ENCODE measurements around the gene REEP3. TPM values are rescaled to one million over a fixed set of nuclear protein-coding genes. Genes with fewer than 3 reads are reported as not detected.

REEP3 gene
- total and polyA plus RNA-seq, 2 donors (not counting 1 experiment from before 2014, with no cell fraction given), result 2.2 to 8.8 TPM

DNA sequence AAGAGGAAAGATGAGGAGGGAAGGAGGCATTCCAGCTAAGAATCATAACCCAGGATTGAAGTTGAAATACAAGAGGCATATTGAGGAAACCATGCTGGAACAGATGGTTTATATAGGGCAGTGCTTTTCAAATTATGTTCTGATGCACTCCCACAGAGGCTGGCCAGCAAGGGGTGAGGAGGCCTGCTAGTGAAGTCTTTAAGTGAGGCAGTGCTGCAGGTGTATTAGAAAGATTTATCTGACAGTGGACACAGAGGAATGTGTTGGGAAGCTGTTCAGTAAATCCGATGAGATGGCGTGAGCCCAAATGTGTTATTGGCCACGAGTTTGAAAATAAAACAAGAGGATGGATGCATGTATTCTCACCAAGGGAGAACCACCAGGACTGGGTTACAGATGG lies 28.6 kb downstream of the REEP3 start:
- H2AFZ ChIP-seq (ENCODE audit: insufficient read depth, low read depth, low read length, poor library complexity, severe bottlenecking), result no peak overlapping the region
- no peak for ATAC-seq (ENCODE audit: low read depth)
- peaks cover 0 to 2% of the 10 kb centered on the region in 2 experiments for H3K36me3 ChIP-seq (replicated peaks in 1 of 2; ENCODE audit: control extremely low read depth in 1 of 2, control insufficient read depth in 1 of 2, extremely low read depth in 1 of 2, insufficient read depth in 2 of 2, low read length in 1 of 2)
- DNase-seq, result no peak
- H3K27me3 ChIP-seq (replicated peaks in 1 of 4; ENCODE audit: control extremely low read depth in 1 of 4, control insufficient read depth in 3 of 4, insufficient read depth in 4 of 4, low read length in 3 of 4), result no peaks in the 10 kb centered on the region
- no peak overlapping the region for H3K9ac ChIP-seq (ENCODE audit: low read length)
- Mint-ChIP-seq H3K9me3 (ENCODE audit: insufficient read depth) (no peaks in the 10 kb centered on the region), H3K4me3 (no peak overlapping the region), H3K27ac (no peak overlapping the region), H3K4me1 (peaks cover 19% of the 10 kb centered on the region), H3K27me3 (no peaks in the 10 kb centered on the region)
- H3K27ac ChIP-seq (ENCODE audit: low read length in 2 of 2), result no peak overlapping the region
- H3K9me3 ChIP-seq (ENCODE audit: control extremely low read depth in 1 of 3, control insufficient read depth in 2 of 3, insufficient read depth in 1 of 3, low read length in 2 of 3), result no peaks in the 10 kb centered on the region
- H3K4me1 ChIP-seq (ENCODE audit: control insufficient read depth in 2 of 2, insufficient read depth in 2 of 2, low read length in 2 of 2), result peaks cover 5 to 6% of the 10 kb centered on the region in 2 donors
- TF ChIP-seq EZH2 (IDR thresholded peaks at IDR 0.05; ENCODE audit: borderline replicate concordance, insufficient read depth, low read depth, low read length, poor library complexity, severe bottlenecking), result no peak
- TF ChIP-seq, protein P1, sequence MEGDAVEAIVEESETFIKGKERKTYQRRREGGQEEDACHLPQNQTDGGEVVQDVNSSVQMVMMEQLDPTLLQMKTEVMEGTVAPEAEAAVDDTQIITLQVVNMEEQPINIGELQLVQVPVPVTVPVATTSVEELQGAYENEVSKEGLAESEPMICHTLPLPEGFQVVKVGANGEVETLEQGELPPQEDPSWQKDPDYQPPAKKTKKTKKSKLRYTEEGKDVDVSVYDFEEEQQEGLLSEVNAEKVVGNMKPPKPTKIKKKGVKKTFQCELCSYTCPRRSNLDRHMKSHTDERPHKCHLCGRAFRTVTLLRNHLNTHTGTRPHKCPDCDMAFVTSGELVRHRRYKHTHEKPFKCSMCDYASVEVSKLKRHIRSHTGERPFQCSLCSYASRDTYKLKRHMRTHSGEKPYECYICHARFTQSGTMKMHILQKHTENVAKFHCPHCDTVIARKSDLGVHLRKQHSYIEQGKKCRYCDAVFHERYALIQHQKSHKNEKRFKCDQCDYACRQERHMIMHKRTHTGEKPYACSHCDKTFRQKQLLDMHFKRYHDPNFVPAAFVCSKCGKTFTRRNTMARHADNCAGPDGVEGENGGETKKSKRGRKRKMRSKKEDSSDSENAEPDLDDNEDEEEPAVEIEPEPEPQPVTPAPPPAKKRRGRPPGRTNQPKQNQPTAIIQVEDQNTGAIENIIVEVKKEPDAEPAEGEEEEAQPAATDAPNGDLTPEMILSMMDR (IDR thresholded peaks at IDR 0.05), result no peak
- ChIA-PET CTCF (interaction anchor here (1.2 kb wide), 1 partner anchor 8 kb away, joined by 3 read pairs; no protein-coding TSS in a partner anchor), POLR2A (no interaction called here)
- intact Hi-C loops (cut with micrococcal nuclease), result no loop called here
- no peak overlapping the region for H3K4me2 ChIP-seq (replicated peaks; ENCODE audit: low read depth, low read length, poor library complexity, severe bottlenecking)
- no peaks in the 10 kb centered on the region for H4K20me1 ChIP-seq (ENCODE audit: control insufficient read depth, insufficient read depth, low read length, poor library complexity, severe bottlenecking)
- WGBS (ENCODE audit: insufficient coverage), result 100% methylated on average over 3 of the region's 3 CpGs
- peaks cover 7% of the 10 kb centered on the region for H3K79me2 ChIP-seq (ENCODE audit: control insufficient read depth, insufficient read depth, low read length)
- no peak overlapping the region for H3K4me3 ChIP-seq (ENCODE audit: control extremely low read depth in 1 of 5, extremely low read depth in 1 of 5, insufficient read depth in 1 of 5, low read depth in 2 of 5, low read length in 4 of 5)

DNA sequence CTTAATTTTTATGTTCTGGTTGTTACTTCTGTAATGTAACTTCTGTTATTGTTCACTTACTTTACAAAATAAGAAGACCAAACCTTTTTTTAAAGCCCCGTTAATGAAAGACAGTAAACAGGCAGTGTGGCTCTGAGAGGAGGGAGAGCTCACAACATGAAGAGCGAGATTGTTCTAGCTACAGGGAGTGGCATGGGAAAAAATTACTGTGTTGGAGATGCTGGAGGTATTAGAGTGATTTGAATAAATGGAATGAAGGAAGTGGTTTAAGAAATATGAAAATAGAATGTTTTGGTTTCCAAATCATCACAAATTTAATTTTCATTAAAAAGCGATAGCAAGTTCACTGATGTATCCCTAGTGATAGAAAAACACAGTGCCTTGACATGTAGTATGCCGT lies 31.8 kb downstream of the REEP3 start:
- 83% methylated on average over 4 of the region's 4 CpGs for WGBS (ENCODE audit: insufficient coverage)
- no peak overlapping the region for H3K27ac ChIP-seq (ENCODE audit: low read length in 2 of 2)
- no peaks in the 10 kb centered on the region for H3K27me3 ChIP-seq (replicated peaks in 1 of 4; ENCODE audit: control extremely low read depth in 1 of 4, control insufficient read depth in 3 of 4, insufficient read depth in 4 of 4, low read length in 3 of 4)
- no peak overlapping the region for H3K4me3 ChIP-seq (ENCODE audit: control extremely low read depth in 1 of 5, extremely low read depth in 1 of 5, insufficient read depth in 1 of 5, low read depth in 2 of 5, low read length in 4 of 5)
- H3K4me2 ChIP-seq (replicated peaks; ENCODE audit: low read depth, low read length, poor library complexity, severe bottlenecking), result no peak overlapping the region
- peaks cover 10 to 12% of the 10 kb centered on the region in 2 donors for H3K4me1 ChIP-seq (ENCODE audit: control insufficient read depth in 2 of 2, insufficient read depth in 2 of 2, low read length in 2 of 2)
- Mint-ChIP-seq H3K27ac (no peak overlapping the region), H3K9me3 (ENCODE audit: insufficient read depth) (no peaks in the 10 kb centered on the region), H3K4me1 (peaks cover 25% of the 10 kb centered on the region), H3K27me3 (no peaks in the 10 kb centered on the region), H3K4me3 (no peak overlapping the region)
- DNase-seq (no peak), ATAC-seq (ENCODE audit: low read depth) (no peak)
- no peaks in the 10 kb centered on the region for H4K20me1 ChIP-seq (ENCODE audit: control insufficient read depth, insufficient read depth, low read length, poor library complexity, severe bottlenecking)
- peaks cover 6% of the 10 kb centered on the region for H3K79me2 ChIP-seq (ENCODE audit: control insufficient read depth, insufficient read depth, low read length)
- no peak overlapping the region for H3K9ac ChIP-seq (ENCODE audit: low read length)
- no peaks in the 10 kb centered on the region for H3K9me3 ChIP-seq (ENCODE audit: control extremely low read depth in 1 of 3, control insufficient read depth in 2 of 3, insufficient read depth in 1 of 3, low read length in 2 of 3)
- no peaks in the 10 kb centered on the region for H3K36me3 ChIP-seq (replicated peaks in 1 of 2; ENCODE audit: control extremely low read depth in 1 of 2, control insufficient read depth in 1 of 2, extremely low read depth in 1 of 2, insufficient read depth in 2 of 2, low read length in 1 of 2)
- CTCF ChIA-PET, result no interaction called here
- TF ChIP-seq, protein P1 (IDR thresholded peaks at IDR 0.05), result no peak
- TF ChIP-seq EZH2 (IDR thresholded peaks at IDR 0.05; ENCODE audit: borderline replicate concordance, insufficient read depth, low read depth, low read length, poor library complexity, severe bottlenecking), result no peak
- POLR2A ChIA-PET, result no interaction called here
- no peak overlapping the region for H2AFZ ChIP-seq (ENCODE audit: insufficient read depth, low read depth, low read length, poor library complexity, severe bottlenecking)
- intact Hi-C loops (cut with micrococcal nuclease), result no loop called here

Data from B cell (primary cell).